OCI-LY7 (cell line): ENCODE results near the gene ATP8B1. TPM values are rescaled to one million over a fixed set of nuclear protein-coding genes. Genes with fewer than 3 reads are reported as not detected.

Source experiments
- BruUV-seq: library from RNA; stranded (reverse); fragments of 400-500 nt; replicated peaks from 2 replicates; lab custom pipeline; 2021; lab: Mats Ljungman, UMichigan
- CTCF ChIA-PET: fragments of 300-600 bp; sonication (Branson Sonifier 250); formaldehyde crosslinking; loops from one replicate; lab custom pipeline; 2022; ENCODE audit warnings: antibody characterized with exemption; ENCODE audit not compliant: unreplicated experiment; lab: Charles Lee
- POLR2A ChIA-PET: fragments of 300-600 bp; sonication (Branson Sonifier 250); formaldehyde crosslinking; loops from one replicate; lab custom pipeline; 2022; ENCODE audit warnings: antibody characterized with exemption; lab: Charles Lee
- DNase-seq: peaks from one replicate; pipeline ENCODE4 v3.0.0-alpha.2; 2015; ENCODE audit warnings: low spot score
- H2AFZ ChIP-seq: fragments of 200-600 bp; sonication (generic), shearing (Covaris generic); 2 replicates; pipeline ENCODE4 v1.6.1; 2014; ENCODE audit warnings: mild to moderate bottlenecking, antibody characterized with exemption, low read length, moderate library complexity
- H3K27ac ChIP-seq: fragments of 200-600 bp; sonication (generic); 2 replicates; pipeline ENCODE4 v1.5.1; 2014; ENCODE audit warnings: mixed run types, low read depth, mild to moderate bottlenecking, moderate library complexity, low read length, inconsistent platforms; ENCODE audit not compliant: poor library complexity, severe bottlenecking
- H3K36me3 ChIP-seq: fragments of 200-600 bp; sonication (generic); 2 replicates; pipeline ENCODE4 v1.6.1; 2014; ENCODE audit warnings: mild to moderate bottlenecking, antibody characterized with exemption, low read length, moderate library complexity, mixed read lengths; ENCODE audit not compliant: insufficient read depth
- H3K4me1 ChIP-seq: fragments of 200-600 bp; sonication (generic); 2 replicates; pipeline ENCODE4 v1.5.1; 2014; ENCODE audit warnings: mild to moderate bottlenecking, low read length; ENCODE audit not compliant: insufficient read depth, poor library complexity, severe bottlenecking
- H3K4me2 ChIP-seq: fragments of 200-600 bp; sonication (generic); 2 replicates; pipeline ENCODE4 v1.6.1; 2014; ENCODE audit warnings: mild to moderate bottlenecking, low read length
- H3K4me3 ChIP-seq: fragments of 200-600 bp; sonication (generic); 2 replicates; pipeline ENCODE4 v1.5.1; 2014; ENCODE audit warnings: mild to moderate bottlenecking, low read depth, low read length; ENCODE audit not compliant: poor library complexity, severe bottlenecking
- H3K79me2 ChIP-seq: fragments of 200-600 bp; sonication (generic); 2 replicates; pipeline ENCODE4 v1.6.1; 2016; ENCODE audit warnings: low read depth, mild to moderate bottlenecking, low read length, moderate library complexity, mixed read lengths; ENCODE audit not compliant: insufficient read depth
- H3K9me2 ChIP-seq: fragments of 200-600 bp; sonication (generic); 2 replicates; pipeline ENCODE4 v1.6.1; 2016; ENCODE audit warnings: mild to moderate bottlenecking, low read length, mixed read lengths; ENCODE audit not compliant: insufficient read depth
- H3K9me3 ChIP-seq: fragments of 200-600 bp; sonication (generic); 2 replicates; pipeline ENCODE4 v1.6.1; 2014; ENCODE audit warnings: mild to moderate bottlenecking, mixed run types, low read length, mixed read lengths
- H4K20me1 ChIP-seq: fragments of 200-600 bp; sonication (generic); 2 replicates; pipeline ENCODE4 v1.6.1; 2014; ENCODE audit warnings: mild to moderate bottlenecking, antibody characterized with exemption, low read length, moderate library complexity, mixed read lengths; ENCODE audit not compliant: insufficient read depth
- EZH2phosphoT487 ChIP-seq: fragments of 200-600 bp; sonication (generic); IDR thresholded peaks from 2 replicates; pipeline ENCODE4 v1.6.1; 2018; ENCODE audit warnings: low read depth, borderline replicate concordance, mild to moderate bottlenecking, mixed run types, antibody characterized with exemption, low read length, moderate library complexity, mixed read lengths
- intact Hi-C: fragments of 100-400 bp; cut with micrococcal nuclease; formaldehyde crosslinking; loops from one replicate; pipeline ENCODE4 v1.10.0; 2022; ENCODE audit not compliant: unreplicated experiment
- total RNA-seq, 2 experiments: library from RNA; depleted of rRNA in 1 of 2; stranded (reverse); fragments of >200 nt in 1 of 2; shearing (Covaris generic) in 1 of 2; gene quantifications; 2 replicates each; pipeline ENCODE4 v1.2.3, GENCODE V29; 2014 to 2022
- TF ChIP-seq, protein P1 (sequence below): fragments of 200-600 bp; sonication (generic); conservative IDR thresholded peaks from 2 replicates; pipeline ENCODE4 v1.5.1; 2014; ENCODE audit warnings: mild to moderate bottlenecking, antibody characterized with exemption, low read length, moderate library complexity, mixed read lengths

The ATP8B1 gene
- total RNA-seq, 2 experiments from 2014 or later = not detected

DNA sequence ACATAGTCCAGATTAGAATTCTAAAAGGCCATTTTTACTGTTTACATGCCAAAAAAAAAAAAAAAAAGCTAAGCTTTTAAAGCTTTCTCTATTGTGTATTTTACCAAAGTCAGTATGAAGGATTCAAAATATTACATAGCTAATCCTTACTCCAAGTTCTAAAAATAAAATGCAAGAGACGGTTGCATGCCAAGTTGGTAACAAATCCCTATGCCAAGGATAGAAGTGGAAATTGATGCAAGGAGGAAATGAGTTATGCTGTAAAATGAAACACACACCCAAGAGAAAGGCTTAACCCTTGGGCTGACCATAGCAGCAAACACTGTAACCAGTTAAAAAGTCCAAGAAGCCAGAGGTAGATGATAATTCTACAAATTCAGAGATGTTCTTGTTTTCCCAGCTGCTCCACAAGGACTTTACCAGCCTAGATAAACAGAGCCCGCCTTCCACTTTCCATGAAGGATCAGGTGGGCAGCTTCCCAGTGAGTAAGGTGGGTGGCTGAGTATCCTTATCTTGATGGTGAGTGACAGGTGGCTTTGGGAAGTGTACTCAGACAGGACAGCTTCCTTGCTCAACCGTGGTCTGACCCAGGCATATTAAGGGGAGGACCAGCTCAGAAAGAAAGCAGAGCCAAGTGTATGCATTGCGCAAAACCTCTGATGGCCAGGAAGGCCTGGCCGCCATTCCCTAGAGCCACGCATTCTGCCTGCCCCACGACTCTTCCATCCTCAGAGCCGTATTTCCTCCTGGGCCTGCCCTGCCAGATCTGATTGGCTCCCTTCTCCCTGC lies 34.4 kb downstream of the ATP8B1 start:
- Histone ChIP-seq H3K79me2 (no peaks in the 10 kb centered on the region), H3K4me2 (no peak overlapping the region), H3K36me3 (no peaks in the 10 kb centered on the region), H3K27ac (no peak overlapping the region), H3K4me1 (no peaks in the 10 kb centered on the region), H3K4me3 (no peak overlapping the region), H3K9me2 (no peaks in the 10 kb centered on the region), H4K20me1 (no peaks in the 10 kb centered on the region), H3K9me3 (no peaks in the 10 kb centered on the region), H2AFZ (no peak overlapping the region)
- no peak for TF ChIP-seq EZH2phosphoT487
- TF ChIP-seq, protein P1, sequence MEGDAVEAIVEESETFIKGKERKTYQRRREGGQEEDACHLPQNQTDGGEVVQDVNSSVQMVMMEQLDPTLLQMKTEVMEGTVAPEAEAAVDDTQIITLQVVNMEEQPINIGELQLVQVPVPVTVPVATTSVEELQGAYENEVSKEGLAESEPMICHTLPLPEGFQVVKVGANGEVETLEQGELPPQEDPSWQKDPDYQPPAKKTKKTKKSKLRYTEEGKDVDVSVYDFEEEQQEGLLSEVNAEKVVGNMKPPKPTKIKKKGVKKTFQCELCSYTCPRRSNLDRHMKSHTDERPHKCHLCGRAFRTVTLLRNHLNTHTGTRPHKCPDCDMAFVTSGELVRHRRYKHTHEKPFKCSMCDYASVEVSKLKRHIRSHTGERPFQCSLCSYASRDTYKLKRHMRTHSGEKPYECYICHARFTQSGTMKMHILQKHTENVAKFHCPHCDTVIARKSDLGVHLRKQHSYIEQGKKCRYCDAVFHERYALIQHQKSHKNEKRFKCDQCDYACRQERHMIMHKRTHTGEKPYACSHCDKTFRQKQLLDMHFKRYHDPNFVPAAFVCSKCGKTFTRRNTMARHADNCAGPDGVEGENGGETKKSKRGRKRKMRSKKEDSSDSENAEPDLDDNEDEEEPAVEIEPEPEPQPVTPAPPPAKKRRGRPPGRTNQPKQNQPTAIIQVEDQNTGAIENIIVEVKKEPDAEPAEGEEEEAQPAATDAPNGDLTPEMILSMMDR = no peak
- ChIA-PET POLR2A (interaction anchor here (0.6 kb wide), 1 partner anchor 23 kb away, joined by 3 read pairs; no protein-coding TSS in a partner anchor), CTCF (no interaction called here)
- no TSS peak for BruUV-seq
- intact Hi-C loops = no loop called here
- no peak for DNase-seq

DNA sequence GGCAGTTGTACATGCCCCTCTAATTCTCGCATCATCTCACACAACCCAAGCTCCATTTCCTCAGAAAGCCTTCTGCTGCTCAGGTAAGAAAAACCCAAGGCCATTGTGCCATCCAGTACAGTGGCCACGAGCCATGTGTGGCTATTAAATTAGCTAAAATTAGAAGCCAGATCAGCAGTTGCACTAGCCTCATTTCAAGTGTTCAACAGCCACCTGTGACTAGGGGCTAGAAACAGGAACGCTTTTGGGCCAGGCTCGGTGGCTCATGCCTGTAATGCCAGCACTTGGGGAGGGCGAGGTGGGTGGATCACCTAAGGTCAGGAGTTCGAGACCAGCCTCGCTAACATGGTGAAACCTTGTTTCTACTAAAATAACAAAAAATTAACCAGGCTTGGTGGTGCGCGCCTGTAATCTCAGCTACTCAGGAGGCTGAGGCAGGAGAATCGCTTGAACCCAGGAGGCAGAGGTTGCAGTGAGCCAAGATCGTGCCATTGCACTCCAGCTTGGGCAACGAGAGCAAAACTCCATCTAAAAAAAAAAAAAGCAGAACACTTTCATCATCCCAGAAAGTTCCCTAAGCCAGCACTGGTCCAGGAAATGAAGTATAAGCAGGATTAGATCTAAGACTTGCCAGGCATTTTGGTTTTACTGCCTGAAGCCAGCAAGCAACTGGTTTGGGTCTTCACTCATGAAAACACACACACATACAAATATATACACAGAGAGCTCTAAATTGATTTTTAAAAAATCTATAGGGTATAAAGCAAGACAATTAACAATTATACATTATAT lies 35.7 kb downstream of the ATP8B1 start:
- Histone ChIP-seq H3K9me3 (no peaks in the 10 kb centered on the region), H3K4me1 (no peaks in the 10 kb centered on the region), H3K36me3 (no peaks in the 10 kb centered on the region), H3K9me2 (no peaks in the 10 kb centered on the region), H3K79me2 (no peaks in the 10 kb centered on the region), H3K27ac (no peak overlapping the region), H4K20me1 (no peaks in the 10 kb centered on the region), H3K4me3 (no peak overlapping the region), H3K4me2 (no peak overlapping the region), H2AFZ (no peak overlapping the region)
- intact Hi-C loops = no loop called here
- ChIA-PET POLR2A (interaction anchor here (0.5 kb wide), 1 partner anchor 1044 kb away, joined by 3 read pairs; no protein-coding TSS in a partner anchor), CTCF (no interaction called here)
- no peak for DNase-seq
- BruUV-seq = no TSS peak
- TF ChIP-seq, protein P1 = no peak
- TF ChIP-seq EZH2phosphoT487 = no peak
